RWPE2 (cell line): ENCODE results near the gene FXN.

Experiments used
- ATAC-seq: fragments of 200-7000 bp; cut with Tn5 transposase; 3 replicates; pipeline ENCODE4 v1.9.1; 2021; ENCODE audit warnings: low read depth
- DNase-seq: peaks from one replicate; pipeline ENCODE4 v3.0.0-alpha.2; 2020; ENCODE audit warnings: low spot score
- H3K27ac ChIP-seq: fragments of 450-650 bp; 2 replicates; pipeline ENCODE4 v1.5.1; 2017; ENCODE audit warnings: mild to moderate bottlenecking; ENCODE audit not compliant: poor library complexity, severe bottlenecking
- H3K27me3 ChIP-seq: fragments of 250-450 bp; sonication (Bioruptor Pico); 2 replicates; pipeline ENCODE4 v1.5.1; 2021; ENCODE audit warnings: mild to moderate bottlenecking, moderate library complexity; ENCODE audit not compliant: insufficient read depth, poor library complexity, severe bottlenecking
- H3K36me3 ChIP-seq: fragments of 250-450 bp; sonication (Bioruptor Pico); 2 replicates; pipeline ENCODE4 v1.5.1; 2020; ENCODE audit warnings: low read depth, mild to moderate bottlenecking, moderate library complexity
- H3K4me1 ChIP-seq: fragments of 250-450 bp; sonication (Bioruptor Pico); 2 replicates; pipeline ENCODE4 v1.5.1; 2021; ENCODE audit warnings: mild to moderate bottlenecking, moderate library complexity; ENCODE audit not compliant: insufficient read depth, poor library complexity, severe bottlenecking
- H3K4me3 ChIP-seq: fragments of 250-450 bp; sonication (Bioruptor Pico); 2 replicates; pipeline ENCODE4 v1.5.1; 2021; ENCODE audit warnings: mild to moderate bottlenecking, moderate library complexity; ENCODE audit not compliant: severe bottlenecking
- H3K9me3 ChIP-seq: fragments of 250-450 bp; sonication (Bioruptor Pico); 2 replicates; pipeline ENCODE4 v1.5.1; 2021; ENCODE audit warnings: mild to moderate bottlenecking, moderate library complexity; ENCODE audit not compliant: severe bottlenecking
- CTCF ChIP-seq: fragments of 450-650 bp; IDR thresholded peaks from one replicate; pipeline ENCODE4 v1.5.1; 2017; ENCODE audit warnings: mild to moderate bottlenecking, moderate library complexity; ENCODE audit not compliant: poor library complexity, severe bottlenecking

Gene FXN

GRCh38 chr9:69121155-69122081 lies 85.9 kb downstream of the FXN start:
- peak overlapping the region; percentile 95 for H3K27ac ChIP-seq
- TF ChIP-seq CTCF, result peak; percentile 31
- peak; percentile 70 for DNase-seq

GRCh38 chr9:69122082-69122548 lies 86.6 kb downstream of the FXN start:
- Histone ChIP-seq H3K36me3 (no peaks in the 10 kb centered on the region), H3K9me3 (no peaks in the 10 kb centered on the region), H3K27me3 (no peaks in the 10 kb centered on the region), H3K27ac (peak overlapping the region; percentile 95), H3K4me1 (peaks cover 9% of the 10 kb centered on the region), H3K4me3 (peak overlapping the region; percentile 75)
- ATAC-seq, result peak; percentile 47
- no peak for TF ChIP-seq CTCF
- no peak for DNase-seq

More at GRCh38 chr9:69121155-69122081, 85.9 kb downstream of the FXN start:
- peak; percentile 28 for ATAC-seq
- H3K36me3 ChIP-seq, result no peaks in the 10 kb centered on the region
- peak overlapping the region; percentile 75 for H3K4me3 ChIP-seq
- peaks cover 9% of the 10 kb centered on the region for H3K4me1 ChIP-seq
- H3K9me3 ChIP-seq, result no peaks in the 10 kb centered on the region
- H3K27me3 ChIP-seq, result no peaks in the 10 kb centered on the region

GRCh38 chr9:69122549-69123141 lies 87.1 kb downstream of the FXN start:
- Histone ChIP-seq H3K4me1 (peaks cover 9% of the 10 kb centered on the region), H3K36me3 (no peaks in the 10 kb centered on the region), H3K27ac (peak overlapping the region; percentile 95), H3K4me3 (peak overlapping the region; percentile 75), H3K27me3 (no peaks in the 10 kb centered on the region), H3K9me3 (no peaks in the 10 kb centered on the region)
- ATAC-seq, result peak; percentile 36
- no peak for DNase-seq
- no peak for TF ChIP-seq CTCF

GRCh38 chr9:69130456-69131441 lies 95.2 kb downstream of the FXN start:
- ATAC-seq (peak; percentile 28), DNase-seq (no peak)
- Histone ChIP-seq H3K27ac (peak overlapping the region; percentile 89), H3K27me3 (no peaks in the 10 kb centered on the region), H3K4me3 (no peak overlapping the region), H3K4me1 (peaks cover 37% of the 10 kb centered on the region), H3K36me3 (peaks cover 6% of the 10 kb centered on the region), H3K9me3 (no peaks in the 10 kb centered on the region)
- no peak for TF ChIP-seq CTCF
